ENCODE data around the gene KDELR1. TPM values are rescaled to one million over a fixed set of nuclear protein-coding genes. Genes with fewer than 3 reads are reported as not detected.

Gene KDELR1
- total and polyA plus RNA-seq, 8 donors, result 159 to 187 (median 165) TPM

GRCh38 chr19:48424694-48425219, 33.4 kb upstream of the KDELR1 start:
- H3K27ac ChIP-seq, result no peak overlapping the region
- intact Hi-C loops (cut with DNase I), result no loop called here
- H3K27me3 ChIP-seq, result no peaks in the 10 kb centered on the region
- H3K9me3 ChIP-seq, result no peaks in the 10 kb centered on the region
- peaks cover 0 to 11% of the 10 kb centered on the region in 2 donors for H3K4me1 ChIP-seq
- no peak overlapping the region for H3K4me3 ChIP-seq
- peak; percentile 81 for ATAC-seq
- H3K36me3 ChIP-seq, result no peaks in the 10 kb centered on the region
- TF ChIP-seq CTCF (IDR thresholded peaks at IDR 0.05), result no peak
- DNase-seq, result peak in 2 of 4 donors; percentile 46 to 68

GRCh38 chr19:48421548-48421947, 30.2 kb upstream of the KDELR1 start:
- Histone ChIP-seq H3K9me3 (no peaks in the 10 kb centered on the region), H3K4me3 (no peak overlapping the region), H3K27ac (no peak overlapping the region), H3K4me1 (peaks cover 0 to 11% of the 10 kb centered on the region in 2 donors), H3K27me3 (peaks cover 0 to 24% of the 10 kb centered on the region in 2 donors), H3K36me3 (no peaks in the 10 kb centered on the region)
- peak in 1 of 4 donors; percentile 37 for DNase-seq
- no peak for TF ChIP-seq CTCF (IDR thresholded peaks at IDR 0.05)
- ATAC-seq, result no peak
- intact Hi-C loops (cut with DNase I), result no loop called here

GRCh38 chr19:48419158-48419920, 28.0 kb upstream of the KDELR1 start:
- no peak overlapping the region for H3K4me3 ChIP-seq
- peaks cover 0 to 6% of the 10 kb centered on the region in 2 donors for H3K4me1 ChIP-seq
- DNase-seq (peak in 1 of 4 donors; percentile 74), ATAC-seq (peak; percentile 42)
- intact Hi-C loops (cut with DNase I), result no loop called here
- no peaks in the 10 kb centered on the region for H3K36me3 ChIP-seq
- H3K27ac ChIP-seq, result no peak overlapping the region
- H3K27me3 ChIP-seq, result peaks cover 0 to 46% of the 10 kb centered on the region in 2 donors
- no peak for TF ChIP-seq CTCF (IDR thresholded peaks at IDR 0.05)
- H3K9me3 ChIP-seq, result no peaks in the 10 kb centered on the region

GRCh38 chr19:48418317-48419064, 27.1 kb upstream of the KDELR1 start:
- intact Hi-C loops (cut with DNase I), result no loop called here
- peaks cover 0 to 54% of the 10 kb centered on the region in 2 donors for H3K27me3 ChIP-seq
- H3K4me3 ChIP-seq, result no peak overlapping the region
- H3K27ac ChIP-seq, result no peak overlapping the region
- peaks cover 0 to 6% of the 10 kb centered on the region in 2 donors for H3K4me1 ChIP-seq
- ATAC-seq (no peak), DNase-seq (peak in 1 of 4 donors; percentile 15)
- TF ChIP-seq CTCF (IDR thresholded peaks at IDR 0.05), result no peak
- H3K36me3 ChIP-seq, result no peaks in the 10 kb centered on the region
- no peaks in the 10 kb centered on the region for H3K9me3 ChIP-seq

GRCh38 chr19:48417421-48417820, 26.1 kb upstream of the KDELR1 start:
- H3K4me3 ChIP-seq, result no peak overlapping the region
- no peak for ATAC-seq
- H3K4me1 ChIP-seq, result peaks cover 0 to 6% of the 10 kb centered on the region in 2 donors
- H3K27ac ChIP-seq, result no peak overlapping the region
- TF ChIP-seq CTCF (IDR thresholded peaks at IDR 0.05), result no peak
- no peaks in the 10 kb centered on the region for H3K36me3 ChIP-seq
- intact Hi-C loops (cut with DNase I), result no loop called here
- DNase-seq, result peak in 1 of 4 donors; percentile 51
- peaks cover 0 to 58% of the 10 kb centered on the region in 2 donors for H3K27me3 ChIP-seq
- no peaks in the 10 kb centered on the region for H3K9me3 ChIP-seq
